IMR-90 (cell line): ENCODE measurements around the gene PRKCE. TPM values are rescaled to one million over a fixed set of nuclear protein-coding genes. Genes with fewer than 3 reads are reported as not detected.

Source experiments
- ATAC-seq: fragments of 200-7000 bp; cut with Tn5 transposase; 2 replicates; pipeline ENCODE4 v1.9.1; 2020; ENCODE audit warnings: low read depth, mild to moderate bottlenecking, moderate library complexity
- BruUV-seq: library from RNA; stranded (reverse); fragments of 400-500 nt; replicated peaks from 2 replicates; lab custom pipeline; 2021; lab: Mats Ljungman, UMichigan
- CTCF ChIA-PET: fragments of 300-600 bp; formaldehyde crosslinking; extraction: SDS; loops from one replicate; lab custom pipeline; 2021; ENCODE audit warnings: antibody characterized with exemption; lab: Yijun Ruan, JAX
- POLR2A ChIA-PET: fragments of 300-600 bp; sonication (Branson Sonifier 250); formaldehyde crosslinking; loops from one replicate; lab custom pipeline; 2022; ENCODE audit warnings: antibody characterized with exemption; ENCODE audit not compliant: unreplicated experiment; lab: Charles Lee
- DNase-seq: peaks from one replicate; pipeline ENCODE4 v3.0.0; 2013
- H2AFZ ChIP-seq: replicated peaks from 2 replicates; pipeline ENCODE3; 2013; ENCODE audit warnings: low read length, mild to moderate bottlenecking; ENCODE audit not compliant: poor library complexity
- H2AK5ac ChIP-seq: 2 replicates; pipeline ENCODE4 v1.6.1; 2013; ENCODE audit warnings: low read depth, low read length, inconsistent platforms
- H2AK9ac ChIP-seq: replicated peaks from 2 replicates; pipeline ENCODE3; 2013; ENCODE audit warnings: mild to moderate bottlenecking, low read depth, low read length, moderate library complexity; ENCODE audit not compliant: poor library complexity
- H2BK120ac ChIP-seq: 2 replicates; pipeline ENCODE4 v1.6.1; 2013; ENCODE audit warnings: low read depth, low read length, inconsistent platforms
- H2BK15ac ChIP-seq: 3 replicates; pipeline ENCODE4 v1.6.1; 2013; ENCODE audit warnings: low read depth, low read length, inconsistent platforms
- H2BK20ac ChIP-seq: 2 replicates; pipeline ENCODE4 v1.6.1; 2013; ENCODE audit warnings: low read depth, mild to moderate bottlenecking, inconsistent platforms, low read length, moderate library complexity
- H2BK5ac ChIP-seq: 2 replicates; pipeline ENCODE4 v1.6.1; 2013; ENCODE audit warnings: mild to moderate bottlenecking, low read depth, low read length, inconsistent platforms; ENCODE audit not compliant: poor library complexity, severe bottlenecking
- H3K14ac ChIP-seq: replicated peaks from 2 replicates; pipeline ENCODE4 v1.6.1; 2013; ENCODE audit warnings: low read depth, low read length, inconsistent platforms
- H3K18ac ChIP-seq: 2 replicates; pipeline ENCODE4 v1.6.1; 2013; ENCODE audit warnings: low read depth, low read length, control low read depth
- H3K23ac ChIP-seq: 2 replicates; pipeline ENCODE4 v1.6.1; 2013; ENCODE audit warnings: low read depth, low read length, inconsistent platforms
- H3K27ac ChIP-seq: 2 replicates; pipeline ENCODE4 v1.5.1; 2013; ENCODE audit warnings: mild to moderate bottlenecking, control low read depth, low read length; ENCODE audit not compliant: insufficient read depth
- H3K27me3 ChIP-seq: 2 replicates; pipeline ENCODE4 v1.6.1; 2013; ENCODE audit warnings: low read length; ENCODE audit not compliant: control insufficient read depth, insufficient read depth
- H3K36me3 ChIP-seq: 2 replicates; pipeline ENCODE4 v1.6.1; 2013; ENCODE audit warnings: low read length, mixed read lengths; ENCODE audit not compliant: control insufficient read depth, insufficient read depth
- H3K4ac ChIP-seq: 2 replicates; pipeline ENCODE4 v1.6.1; 2013; ENCODE audit warnings: low read depth, low read length, inconsistent platforms
- H3K4me1 ChIP-seq: 2 replicates; pipeline ENCODE4 v1.6.1; 2013; ENCODE audit warnings: low read length, mixed read lengths; ENCODE audit not compliant: control insufficient read depth, insufficient read depth
- H3K4me2 ChIP-seq: 2 replicates; pipeline ENCODE4 v1.6.1; 2013; ENCODE audit warnings: low read depth, mild to moderate bottlenecking, control low read depth, low read length, moderate library complexity
- H3K4me3 ChIP-seq: 2 replicates; pipeline ENCODE4 v1.5.1; 2013; ENCODE audit warnings: low read depth, mild to moderate bottlenecking, control low read depth, low read length, moderate library complexity; ENCODE audit not compliant: insufficient read depth
- H3K56ac ChIP-seq: 2 replicates; pipeline ENCODE4 v1.6.1; 2013; ENCODE audit warnings: low read length, inconsistent platforms; ENCODE audit not compliant: insufficient read depth; ENCODE audit errors: extremely low read depth
- H3K79me1 ChIP-seq, 2 experiments: 2 replicates each; pipeline ENCODE4 v1.6.1; 2013; ENCODE audit warnings: low read length in 2 of 2, inconsistent platforms in 1 of 2, low read depth in 1 of 2
- H3K9ac ChIP-seq: 2 replicates; pipeline ENCODE4 v1.6.1; 2013; ENCODE audit warnings: low read depth, low read length, control low read depth
- H3K9me1 ChIP-seq: 2 replicates; pipeline ENCODE4 v1.6.1; 2013; ENCODE audit warnings: low read length, inconsistent platforms; ENCODE audit not compliant: insufficient read depth
- H3K9me3 ChIP-seq: 2 replicates; pipeline ENCODE4 v1.6.1; 2013; ENCODE audit warnings: low read length; ENCODE audit not compliant: control insufficient read depth, insufficient read depth
- H4K20me1 ChIP-seq: 2 replicates; pipeline ENCODE4 v1.6.1; 2013; ENCODE audit warnings: low read length, inconsistent platforms; ENCODE audit not compliant: insufficient read depth
- H4K5ac ChIP-seq: 2 replicates; pipeline ENCODE4 v1.6.1; 2013; ENCODE audit warnings: mild to moderate bottlenecking, low read depth, low read length, control low read depth
- H4K8ac ChIP-seq, 2 experiments: 2 replicates each; pipeline ENCODE4 v1.6.1; 2013; ENCODE audit warnings: low read depth in 2 of 2, low read length in 2 of 2, control low read depth in 1 of 2, inconsistent platforms in 1 of 2
- H4K91ac ChIP-seq: 2 replicates; pipeline ENCODE4 v1.6.1; 2013; ENCODE audit warnings: low read depth, low read length, inconsistent platforms; ENCODE audit not compliant: insufficient read depth
- BHLHE40 ChIP-seq: fragments of 150-350 bp; IDR thresholded peaks from 2 replicates; pipeline ENCODE4 v1.6.1; 2016; ENCODE audit warnings: mild to moderate bottlenecking, low read depth, low read length
- CEBPB ChIP-seq: IDR thresholded peaks from 2 replicates; pipeline ENCODE4 v1.6.1; 2012; ENCODE audit warnings: low read depth, low read length, improper control_type of control experiment
- CHD1 ChIP-seq: IDR thresholded peaks from 2 replicates; pipeline ENCODE4 v1.6.1; 2012; ENCODE audit warnings: low read depth, low read length, improper control_type of control experiment
- CTCF ChIP-seq: conservative IDR thresholded peaks from 2 replicates; pipeline ENCODE4 v1.5.1; 2012; ENCODE audit warnings: mild to moderate bottlenecking, low read depth, low read length, improper control_type of control experiment
- ELK1 ChIP-seq: fragments of 150-350 bp; IDR thresholded peaks from 2 replicates; pipeline ENCODE4 v1.6.1; 2016; ENCODE audit warnings: low read depth, mild to moderate bottlenecking, low read length, moderate library complexity, borderline replicate concordance
- FOS ChIP-seq: fragments of 150-350 bp; IDR thresholded peaks from 2 replicates; pipeline ENCODE4 v1.6.1; 2016; ENCODE audit warnings: low read depth, low read length
- MAFK ChIP-seq: IDR thresholded peaks from 2 replicates; pipeline ENCODE4 v1.6.1; 2012; ENCODE audit warnings: low read depth, low read length, improper control_type of control experiment
- MAZ ChIP-seq: IDR thresholded peaks from 2 replicates; pipeline ENCODE4 v1.6.1; 2012; ENCODE audit warnings: low read depth, mild to moderate bottlenecking, low read length, improper control_type of control experiment, moderate library complexity, borderline replicate concordance
- MXI1 ChIP-seq: IDR thresholded peaks from 2 replicates; pipeline ENCODE4 v1.6.1; 2012; ENCODE audit warnings: low read depth, mild to moderate bottlenecking, low read length, moderate library complexity, borderline replicate concordance
- NFE2L2 ChIP-seq: fragments of 150-350 bp; IDR thresholded peaks from 2 replicates; pipeline ENCODE4 v1.6.1; 2016; ENCODE audit warnings: low read depth, mild to moderate bottlenecking, low read length
- POLR2A ChIP-seq: IDR thresholded peaks from 2 replicates; pipeline ENCODE4 v1.6.1; 2012; ENCODE audit warnings: mild to moderate bottlenecking, low read depth, low read length
- RAD21 ChIP-seq: IDR thresholded peaks from 2 replicates; pipeline ENCODE4 v1.6.1; 2012; ENCODE audit warnings: low read length, improper control_type of control experiment
- RCOR1 ChIP-seq: IDR thresholded peaks from 2 replicates; pipeline ENCODE4 v1.6.1; 2012; ENCODE audit warnings: mild to moderate bottlenecking, low read length, improper control_type of control experiment; ENCODE audit not compliant: insufficient replicate concordance
- RFX5 ChIP-seq: IDR thresholded peaks from 2 replicates; pipeline ENCODE4 v1.8.0; 2012; ENCODE audit warnings: low read depth, mild to moderate bottlenecking, low read length, moderate library complexity
- SMC3 ChIP-seq: fragments of 150-350 bp; IDR thresholded peaks from 2 replicates; pipeline ENCODE4 v1.6.1; 2016; ENCODE audit warnings: low read depth, mild to moderate bottlenecking, antibody characterized with exemption, low read length, moderate library complexity
- USF2 ChIP-seq: fragments of 150-350 bp; IDR thresholded peaks from 2 replicates; pipeline ENCODE4 v1.6.1; 2017; ENCODE audit warnings: mild to moderate bottlenecking, antibody characterized with exemption, low read length, low read depth
- dilution Hi-C: fragments of 300-500 bp; cut with HindIII; formaldehyde crosslinking; loops from one replicate; pipeline ENCODE4 v1.14.3; 2018; ENCODE audit warnings: low sequenced_read_pairs; ENCODE audit not compliant: unreplicated experiment
- in situ Hi-C: fragments of 300-500 bp; cut with MboI; formaldehyde crosslinking; loops from 3 replicates; pipeline ENCODE4 v1.14.3; 2019; ENCODE audit warnings: low sequenced_read_pairs, inconsistent platforms, mixed read lengths
- intact Hi-C: fragments of 100-400 bp; cut with micrococcal nuclease; formaldehyde crosslinking; loops from 2 replicates; pipeline ENCODE4 v1.10.0; 2022
- polyA plus RNA-seq, 3 experiments: library from polyadenylated mRNA; depleted of rRNA; stranded (reverse); fragments of >200 nt; gene quantifications; 2 replicates each; pipeline ENCODE4 v1.2.3, GENCODE V29; 2012; ENCODE audit warnings: low replicate concordance in 1 of 3
- total RNA-seq: library from RNA; depleted of rRNA; stranded (reverse); fragments of >200 nt; gene quantifications from 2 replicates; pipeline ENCODE4 v1.2.3, GENCODE V29; 2012

Gene PRKCE
- total and polyA plus RNA-seq, 2 of the 4 experiments (the other 2 are of a cell fraction), result 8.1 to 32.4 TPM

GRCh38 chr2:45830322-45830721, 178.8 kb downstream of the PRKCE start:
- Histone ChIP-seq H3K4ac (no peak overlapping the region), H3K9me3 (peaks cover 3% of the 10 kb centered on the region), H3K23ac (no peak overlapping the region), H3K4me3 (no peak overlapping the region), H4K91ac (no peak overlapping the region), H2BK15ac (no peak overlapping the region), H3K4me2 (no peak overlapping the region), H2AFZ (no peak overlapping the region), H2AK5ac (no peak overlapping the region), H4K5ac (no peak overlapping the region), H4K20me1 (no peaks in the 10 kb centered on the region), H3K18ac (no peak overlapping the region), H3K9ac (no peak overlapping the region), H4K8ac (no peak overlapping the region), H3K4me1 (peaks cover 2% of the 10 kb centered on the region; the same call in 1 of the 2 replicates), H2BK120ac (no peak overlapping the region), H2BK20ac (no peak overlapping the region), H3K27ac (no peak overlapping the region), H2AK9ac (no peak overlapping the region), H3K9me1 (no peaks in the 10 kb centered on the region), H3K79me1 (peaks cover 0 to 3% of the 10 kb centered on the region in 2 experiments; a peak in 2 of 4 replicates), H3K27me3 (no peaks in the 10 kb centered on the region), H3K56ac (no peak overlapping the region), H2BK5ac (no peak overlapping the region), H3K36me3 (no peaks in the 10 kb centered on the region), H3K14ac (no peak overlapping the region)
- intact Hi-C loops, result no loop called here
- DNase-seq (no peak), ATAC-seq (no peak)
- in situ Hi-C loops, result no loop called here
- TF ChIP-seq CEBPB (no peak), RAD21 (no peak), CTCF (no peak), RCOR1 (no peak), CHD1 (no peak), MAFK (no peak), BHLHE40 (no peak), MAZ (no peak), POLR2A (no peak), RFX5 (no peak), USF2 (no peak), FOS (no peak), MXI1 (no peak), ELK1 (no peak), NFE2L2 (no peak), SMC3 (no peak)
- BruUV-seq, result no TSS peak
- ChIA-PET CTCF (interaction anchor here (0.8 kb wide), 1 partner anchor 245 kb away, joined by 3 read pairs; no protein-coding TSS in a partner anchor), POLR2A (no interaction called here)
- dilution Hi-C loops, result no loop called here
